ENCODE measurements around the gene WDR72. TPM values are rescaled to one million over a fixed set of nuclear protein-coding genes. Genes with fewer than 3 reads are reported as not detected.

The WDR72 gene
- total and polyA plus RNA-seq, 2 of the 8 experiments (the other 6 are each of a cell fraction or from before 2014, with no cell fraction given), result 1.2 to 1.9 TPM

GRCh38 chr15:53591041-53591440 lies 168.4 kb downstream of the WDR72 start:
- no peak overlapping the region for H4K91ac ChIP-seq (replicated peaks; ENCODE audit: insufficient read length, low read length)
- no peak overlapping the region for H2AFZ ChIP-seq (ENCODE audit: low read length)
- no peak overlapping the region for H3K27ac ChIP-seq (ENCODE audit: low read depth, low read length)
- no peak overlapping the region for H3K4me2 ChIP-seq (ENCODE audit: insufficient read depth in 1 of 2, low read depth in 2 of 2, low read length in 2 of 2)
- H3K4me1 ChIP-seq (replicated peaks in 1 of 4; ENCODE audit: control insufficient read depth in 3 of 4, insufficient read depth in 4 of 4, low read length in 3 of 4), result 0 out of 7 replicates have a peak, but pooled peaks cover 0 to 3% (median 0%) of the 10 kb centered on the region in 4 experiments
- H3K9ac ChIP-seq (replicated peaks in 1 of 4; ENCODE audit: extremely low read depth in 1 of 4, low read depth in 3 of 4, low read length in 3 of 4), result no peak overlapping the region
- no peak overlapping the region for H2BK15ac ChIP-seq (ENCODE audit: low read length)
- DNase-seq (ENCODE audit: low read depth in 1 of 2, low spot score in 2 of 2) (no peak), FAIRE-seq (no peak)
- no peaks in the 10 kb centered on the region for H3K79me2 ChIP-seq (ENCODE audit: control insufficient read depth in 1 of 2, insufficient read depth in 2 of 2, low read length in 2 of 2)
- H3K23me2 ChIP-seq (ENCODE audit: low read depth, low read length), result no peaks in the 10 kb centered on the region
- H4K20me1 ChIP-seq (replicated peaks in 1 of 2; ENCODE audit: control insufficient read depth in 1 of 2, insufficient read depth in 2 of 2, low read length in 2 of 2), result no peaks in the 10 kb centered on the region
- no peak overlapping the region for H2BK120ac ChIP-seq (replicated peaks; ENCODE audit: low read depth, low read length)
- H3K9me3 ChIP-seq (ENCODE audit: insufficient read depth in 2 of 2, low read depth in 1 of 2, low read length in 1 of 2), result no peaks in the 10 kb centered on the region
- no peak overlapping the region for H2BK20ac ChIP-seq (ENCODE audit: low read length)
- H4K5ac ChIP-seq (ENCODE audit: insufficient read length, low read depth, low read length), result no peak overlapping the region
- H2AK5ac ChIP-seq (ENCODE audit: low read depth, low read length), result no peak overlapping the region
- POLR2A ChIA-PET (ENCODE audit: partially characterized antibody), result no interaction called here
- H2BK5ac ChIP-seq (ENCODE audit: low read depth, low read length), result no peak overlapping the region
- no peak overlapping the region for H3K18ac ChIP-seq (ENCODE audit: extremely low read depth, low read length)
- no peak overlapping the region for H3K23ac ChIP-seq (ENCODE audit: insufficient read length)
- CTCF ChIA-PET (ENCODE audit: partially characterized antibody), result interaction anchor here (1.6 kb wide), 1 partner anchor 124 kb away, joined by 4 read pairs; no protein-coding TSS in a partner anchor
- H3K27me3 ChIP-seq (replicated peaks in 1 of 4; ENCODE audit: control insufficient read depth in 3 of 4, extremely low read depth in 1 of 4, insufficient read depth in 3 of 4, low read length in 3 of 4), result no peaks in the 10 kb centered on the region
- H2BK12ac ChIP-seq (ENCODE audit: low read depth, low read length), result no peak overlapping the region
- no peak overlapping the region for H3K56ac ChIP-seq (replicated peaks; ENCODE audit: insufficient read length, low read depth, low read length)
- whole genome bisulfite sequencing, 2 experiments (ENCODE audit: extremely low coverage in 1 of 2, insufficient coverage in 1 of 2, insufficient read length in 1 of 2, insufficient replicate concordance in 2 of 2, low coverage in 1 of 2, low lambda C conversion rate in 2 of 2, missing lambda C conversion rate in 1 of 2), result 84% methylated on average over 2 of the region's 2 CpGs; no CpG with 5 or more reads in 1 of the 2 experiments
- no peak overlapping the region for H3K4me3 ChIP-seq (ENCODE audit: extremely low read depth in 1 of 4, insufficient read depth in 2 of 4, low read depth in 3 of 4, low read length in 4 of 4)
- H3K79me1 ChIP-seq (ENCODE audit: low read depth, low read length), result no peaks in the 10 kb centered on the region
- H3K4ac ChIP-seq (replicated peaks; ENCODE audit: insufficient read length, low read depth, low read length), result no peak overlapping the region
- no peak overlapping the region for H4K8ac ChIP-seq (ENCODE audit: extremely low read depth, insufficient read depth, low read length)
- H3K14ac ChIP-seq (ENCODE audit: insufficient read length), result no peak overlapping the region
- H3K36me3 ChIP-seq (ENCODE audit: control insufficient read depth in 2 of 4, insufficient read depth in 4 of 4, low read length in 3 of 4), result no peaks in the 10 kb centered on the region
- TF ChIP-seq RBBP5 (IDR thresholded peaks at IDR 0.05; ENCODE audit: borderline replicate concordance, low read depth, low read length), result no peak
- TF ChIP-seq NRF1 (IDR thresholded peaks at IDR 0.05; ENCODE audit: low read depth, low read length), result no peak
- no peak for TF ChIP-seq SP4 (IDR thresholded peaks at IDR 0.05; ENCODE audit: low read length)
- TF ChIP-seq ATF3 (IDR thresholded peaks at IDR 0.05; ENCODE audit: insufficient read depth, low read depth, low read length), result no peak
